ENCODE results near the gene COQ5. TPM values are rescaled to one million over a fixed set of nuclear protein-coding genes. Genes with fewer than 3 reads are reported as not detected.
A peak's percentile ranks its signal among the peaks of the same experiment; 100 is the strongest.

The COQ5 gene
- total RNA-seq, 4 donors from 2014 or later: 19.3 to 27.6 (median 22.6) TPM

- H3K4me3 ChIP-seq: no peak overlapping the region
- 83 to 85% methylated on average over 2 to 7 of the region's 8 CpGs for WGBS, 2 donors (ENCODE audit: low coverage in 1 of 2)
- H3K9me3 ChIP-seq: no peaks in the 10 kb centered on the region
- no peaks in the 10 kb centered on the region for H3K4me1 ChIP-seq
- no peaks in the 10 kb centered on the region for H3K27me3 ChIP-seq
- H3K27ac ChIP-seq: no peak overlapping the region
- peaks cover 0 to 93% of the 10 kb centered on the region in 2 donors for H3K36me3 ChIP-seq
- TF ChIP-seq, protein P1, sequence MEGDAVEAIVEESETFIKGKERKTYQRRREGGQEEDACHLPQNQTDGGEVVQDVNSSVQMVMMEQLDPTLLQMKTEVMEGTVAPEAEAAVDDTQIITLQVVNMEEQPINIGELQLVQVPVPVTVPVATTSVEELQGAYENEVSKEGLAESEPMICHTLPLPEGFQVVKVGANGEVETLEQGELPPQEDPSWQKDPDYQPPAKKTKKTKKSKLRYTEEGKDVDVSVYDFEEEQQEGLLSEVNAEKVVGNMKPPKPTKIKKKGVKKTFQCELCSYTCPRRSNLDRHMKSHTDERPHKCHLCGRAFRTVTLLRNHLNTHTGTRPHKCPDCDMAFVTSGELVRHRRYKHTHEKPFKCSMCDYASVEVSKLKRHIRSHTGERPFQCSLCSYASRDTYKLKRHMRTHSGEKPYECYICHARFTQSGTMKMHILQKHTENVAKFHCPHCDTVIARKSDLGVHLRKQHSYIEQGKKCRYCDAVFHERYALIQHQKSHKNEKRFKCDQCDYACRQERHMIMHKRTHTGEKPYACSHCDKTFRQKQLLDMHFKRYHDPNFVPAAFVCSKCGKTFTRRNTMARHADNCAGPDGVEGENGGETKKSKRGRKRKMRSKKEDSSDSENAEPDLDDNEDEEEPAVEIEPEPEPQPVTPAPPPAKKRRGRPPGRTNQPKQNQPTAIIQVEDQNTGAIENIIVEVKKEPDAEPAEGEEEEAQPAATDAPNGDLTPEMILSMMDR (IDR thresholded peaks at IDR 0.05): no peak
- TF ChIP-seq EP300 (IDR thresholded peaks at IDR 0.05): no peak
- no peak for TF ChIP-seq POLR2AphosphoS5 (IDR thresholded peaks at IDR 0.05)
- no peak for TF ChIP-seq POLR2A (IDR thresholded peaks at IDR 0.05)
- ATAC-seq: no peak
Observed at GRCh38 chr12:120508537-120508936, 20.4 kb downstream of the COQ5 start.

GRCh38 chr12:120504587-120504986, 24.4 kb downstream of the COQ5 start:
- H3K36me3 ChIP-seq: peaks cover 0 to 68% of the 10 kb centered on the region in 2 donors
- no peaks in the 10 kb centered on the region for H3K27me3 ChIP-seq
- no peaks in the 10 kb centered on the region for H3K9me3 ChIP-seq
- no peaks in the 10 kb centered on the region for H3K4me1 ChIP-seq
- TF ChIP-seq POLR2AphosphoS5 (IDR thresholded peaks at IDR 0.05) (no peak), POLR2A (IDR thresholded peaks at IDR 0.05) (no peak)
- TF ChIP-seq, protein P1 (IDR thresholded peaks at IDR 0.05): no peak
- no peak overlapping the region for H3K4me3 ChIP-seq
- no peak overlapping the region for H3K27ac ChIP-seq
- WGBS, 2 donors (ENCODE audit: low coverage in 1 of 2): 42 to 72% methylated on average over 3 of the region's 4 CpGs
- ATAC-seq: no peak

- Histone ChIP-seq H3K27ac (peak overlapping the region in 1 of 4 donors; percentile 24), H3K27me3 (no peaks in the 10 kb centered on the region), H3K36me3 (peaks cover 0 to 52% of the 10 kb centered on the region in 2 donors), H3K9me3 (no peaks in the 10 kb centered on the region), H3K4me3 (no peak overlapping the region), H3K4me1 (peaks cover 0 to 21% (median 10%) of the 10 kb centered on the region in 3 donors)
- TF ChIP-seq POLR2AphosphoS5 (IDR thresholded peaks at IDR 0.05) (no peak), POLR2A (IDR thresholded peaks at IDR 0.05) (no peak), EP300 (IDR thresholded peaks at IDR 0.05) (no peak)
- TF ChIP-seq, protein P1 (IDR thresholded peaks at IDR 0.05): no peak
- WGBS, 2 donors (ENCODE audit: low coverage in 1 of 2): 57 to 63% methylated on average over 1 of the region's 1 CpG
- no peak for ATAC-seq
Observed at GRCh38 chr12:120500581-120500980, 28.4 kb downstream of the COQ5 start.

DNA sequence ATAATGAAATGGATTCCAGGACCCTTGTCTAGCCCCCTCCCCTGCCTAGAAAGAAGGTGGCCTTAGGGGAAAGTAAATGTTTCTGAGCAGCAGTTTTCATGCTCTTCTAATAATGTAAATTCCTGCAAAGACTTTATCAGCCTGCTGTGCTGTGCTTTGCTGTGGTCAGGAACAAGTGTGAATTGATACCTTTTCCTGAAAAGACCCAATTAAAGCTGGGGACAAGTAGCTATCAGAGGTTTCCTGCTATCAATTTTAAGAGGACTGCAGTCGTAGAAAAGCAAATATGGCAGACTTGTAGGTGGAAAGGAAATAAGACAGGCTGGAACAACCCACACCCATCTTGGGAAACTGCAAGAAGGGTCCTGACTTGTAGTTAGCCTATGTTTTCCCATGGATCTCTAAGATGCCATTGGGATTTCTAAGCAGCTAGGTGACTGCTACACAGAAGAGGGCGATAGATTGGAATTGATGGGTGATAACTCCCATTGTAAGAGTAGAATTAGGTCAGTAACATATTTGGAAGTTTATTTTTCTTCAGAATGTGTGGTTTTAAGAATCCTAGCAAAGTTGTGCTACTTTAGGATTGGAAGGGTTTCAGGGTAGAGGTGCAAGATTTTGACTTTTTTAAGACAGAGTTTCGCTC, 30.0 kb downstream of the COQ5 start:
- peak overlapping the region in 2 of 4 donors; percentile 95 for H3K27ac ChIP-seq
- ATAC-seq: no peak
- TF ChIP-seq POLR2A (IDR thresholded peaks at IDR 0.05) (no peak), EP300 (IDR thresholded peaks at IDR 0.05) (no peak), POLR2AphosphoS5 (IDR thresholded peaks at IDR 0.05) (no peak)
- TF ChIP-seq, protein P1 (IDR thresholded peaks at IDR 0.05): no peak
- no peaks in the 10 kb centered on the region for H3K27me3 ChIP-seq
- peaks cover 0 to 36% of the 10 kb centered on the region in 2 donors for H3K36me3 ChIP-seq
- WGBS, 2 donors (ENCODE audit: low coverage in 1 of 2): 75 to 85% methylated on average over 2 to 3 of the region's 3 CpGs
- peaks cover 0 to 32% (median 10%) of the 10 kb centered on the region in 3 donors for H3K4me1 ChIP-seq
- H3K9me3 ChIP-seq: no peaks in the 10 kb centered on the region
- no peak overlapping the region for H3K4me3 ChIP-seq

GRCh38 chr12:120497524-120498150, 31.3 kb downstream of the COQ5 start:
- ATAC-seq: no peak
- H3K36me3 ChIP-seq: peaks cover 0 to 27% of the 10 kb centered on the region in 2 donors
- WGBS, 2 donors (ENCODE audit: low coverage in 1 of 2): 6 to 9% methylated on average over 7 to 9 of the region's 9 CpGs
- TF ChIP-seq EP300 (IDR thresholded peaks at IDR 0.05) (no peak), POLR2A (IDR thresholded peaks at IDR 0.05) (no peak), POLR2AphosphoS5 (IDR thresholded peaks at IDR 0.05) (no peak)
- TF ChIP-seq, protein P1 (IDR thresholded peaks at IDR 0.05): no peak
- H3K27ac ChIP-seq: peak overlapping the region in 3 of 4 donors; percentile 95 to 96 (median 95)
- H3K4me3 ChIP-seq: peak overlapping the region; percentile 81 to 94
- H3K4me1 ChIP-seq: peaks cover 0 to 32% (median 10%) of the 10 kb centered on the region in 3 donors
- H3K9me3 ChIP-seq: no peaks in the 10 kb centered on the region
- H3K27me3 ChIP-seq: no peaks in the 10 kb centered on the region

Measured in gastroesophageal sphincter (tissue), 4 donors.